Thyroid gland (tissue), 4 donors: ENCODE results near the gene DUSP7.

ENCODE experiments used
- CTCF ChIP-seq, 6 experiments: fragments of 200-600 bp in 3 of 6; fragments of 450-650 bp in 3 of 6; sonication (generic) in 3 of 6; IDR thresholded peaks; one replicate each; pipeline ENCODE4 v1.5.1; 2016 to 2019; ENCODE audit warnings: antibody characterized with exemption in 6 of 6, mild to moderate bottlenecking in 2 of 6, inconsistent platforms in 1 of 6, moderate library complexity in 1 of 6
- POLR2A ChIP-seq, 2 donors: fragments of 450-650 bp; IDR thresholded peaks; one replicate each; pipeline ENCODE4 v1.6.1; 2017; ENCODE audit warnings: antibody characterized with exemption in 2 of 2, mild to moderate bottlenecking in 2 of 2, moderate library complexity in 1 of 2

GRCh38 chr3:52090933-52091468, 34.6 kb upstream of the DUSP7 start:
- no peak for TF ChIP-seq POLR2A (IDR thresholded peaks at IDR 0.05)
- no peak for TF ChIP-seq CTCF (IDR thresholded peaks at IDR 0.05)
